Activated naive CD4-positive, alpha-beta T cell treated with anti-CD3 and anti-CD28 coated beads, Interleukin-2, amount 50 U/mL, for 24 hours (primary cell): ENCODE results near the gene MIS18A.
"Not testable (repeated sequence)": the region's sequence is repeated elsewhere in the genome, so short reads cannot be mapped to it uniquely, and the experiment has no call there.

ENCODE experiments used
- H3K27ac Mint-ChIP-seq: one replicate; pipeline ENCODE4 v1.8.0; 2021; ENCODE audit warnings: mild to moderate bottlenecking, mixed read lengths
- H3K27me3 Mint-ChIP-seq: one replicate; pipeline ENCODE4 v1.8.0; 2021; ENCODE audit warnings: mixed read lengths
- H3K36me3 Mint-ChIP-seq: one replicate; pipeline ENCODE4 v1.8.0; 2021; ENCODE audit warnings: mixed read lengths
- H3K4me1 Mint-ChIP-seq: one replicate; pipeline ENCODE4 v1.8.0; 2021; ENCODE audit warnings: mixed read lengths
- H3K4me3 Mint-ChIP-seq: one replicate; pipeline ENCODE4 v1.8.0; 2021; ENCODE audit warnings: mild to moderate bottlenecking, mixed read lengths
- H3K9me3 Mint-ChIP-seq: one replicate; pipeline ENCODE4 v1.8.0; 2021; ENCODE audit warnings: mixed read lengths

The MIS18A gene

GRCh38 chr21:32282992-32283391 lies 4.1 kb upstream of the MIS18A start:
- Mint-ChIP-seq H3K4me3 (no peak overlapping the region), H3K4me1 (peaks cover 22% of the 10 kb centered on the region), H3K9me3 (no peaks in the 10 kb centered on the region), H3K36me3 (peaks cover 6% of the 10 kb centered on the region), H3K27me3 (no peaks in the 10 kb centered on the region), H3K27ac (no peak overlapping the region)

DNA sequence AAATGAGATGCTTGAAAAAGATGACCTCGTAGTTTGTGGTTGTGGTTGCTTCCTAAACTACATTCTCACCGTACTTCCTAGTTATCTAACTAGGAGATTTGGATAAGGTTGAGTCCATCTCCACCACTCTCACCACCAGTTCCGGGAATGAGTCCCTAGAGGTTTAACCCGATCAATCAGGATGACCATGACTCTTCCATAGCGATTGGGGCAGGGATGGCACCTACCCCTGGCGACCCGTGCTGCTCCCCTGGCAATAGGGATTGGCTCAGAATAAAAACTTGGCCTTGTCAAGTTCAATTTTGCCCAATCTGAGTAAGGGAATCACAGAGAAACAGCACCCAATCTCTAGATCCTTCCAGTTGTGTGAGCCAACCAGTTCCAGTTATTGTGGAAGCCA lies 2.7 kb upstream of the MIS18A start:
- Mint-ChIP-seq H3K4me3 (no peak overlapping the region), H3K36me3 (peaks cover 6% of the 10 kb centered on the region), H3K27ac (no peak overlapping the region), H3K4me1 (peaks cover 26% of the 10 kb centered on the region), H3K27me3 (no peaks in the 10 kb centered on the region), H3K9me3 (no peaks in the 10 kb centered on the region)

DNA sequence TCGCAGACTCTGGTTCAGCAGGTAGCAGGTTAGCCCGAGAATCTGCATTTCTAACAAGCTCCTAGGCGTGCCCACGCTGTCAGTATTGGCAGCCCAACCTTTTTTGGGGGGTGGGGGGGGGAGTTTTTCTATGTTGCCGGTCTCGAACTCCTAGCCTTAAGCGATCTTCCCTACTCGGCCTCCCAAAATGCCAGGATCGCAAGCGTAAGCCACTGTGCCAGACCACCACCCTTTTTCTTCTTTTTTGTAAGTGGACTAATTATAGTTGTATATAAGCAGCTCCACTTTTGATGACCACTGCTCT lies 480 bp upstream of the MIS18A start:
- Mint-ChIP-seq H3K4me3 (peak overlapping the region; percentile 99), H3K9me3 (no peaks in the 10 kb centered on the region)

DNA sequence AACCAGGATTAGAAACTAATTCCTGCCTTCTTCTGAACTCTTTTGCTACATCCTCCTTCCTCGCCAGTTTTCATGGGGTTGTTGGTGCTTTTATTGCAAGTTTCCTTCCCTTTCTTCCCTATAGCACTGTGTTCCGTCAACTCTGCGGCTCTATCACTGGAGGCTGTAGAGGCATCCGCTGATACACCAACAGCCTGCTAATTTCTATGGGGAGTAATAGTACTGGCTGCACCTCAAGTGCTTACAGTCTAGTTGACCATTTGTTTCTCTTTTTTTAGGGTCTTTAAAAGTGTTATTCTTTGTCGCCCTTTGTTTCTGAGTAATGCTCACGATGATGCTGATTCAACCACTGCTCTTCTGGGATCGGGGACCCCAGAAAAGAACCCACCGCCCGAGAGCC lies 746 bp downstream of the MIS18A start:
- Mint-ChIP-seq H3K9me3 (no peaks in the 10 kb centered on the region), H3K4me1 (peaks cover 32% of the 10 kb centered on the region), H3K27me3 (no peaks in the 10 kb centered on the region), H3K36me3 (peaks cover 9% of the 10 kb centered on the region), H3K27ac (no peak overlapping the region), H3K4me3 (peak overlapping the region; percentile 99)

More for the DNA sequence above, 480 bp upstream of the MIS18A start:
- H3K4me1 Mint-ChIP-seq: peaks cover 32% of the 10 kb centered on the region
- peak overlapping the region; percentile 94 for H3K27ac Mint-ChIP-seq
- H3K36me3 Mint-ChIP-seq: peaks cover 9% of the 10 kb centered on the region
- no peaks in the 10 kb centered on the region for H3K27me3 Mint-ChIP-seq

DNA sequence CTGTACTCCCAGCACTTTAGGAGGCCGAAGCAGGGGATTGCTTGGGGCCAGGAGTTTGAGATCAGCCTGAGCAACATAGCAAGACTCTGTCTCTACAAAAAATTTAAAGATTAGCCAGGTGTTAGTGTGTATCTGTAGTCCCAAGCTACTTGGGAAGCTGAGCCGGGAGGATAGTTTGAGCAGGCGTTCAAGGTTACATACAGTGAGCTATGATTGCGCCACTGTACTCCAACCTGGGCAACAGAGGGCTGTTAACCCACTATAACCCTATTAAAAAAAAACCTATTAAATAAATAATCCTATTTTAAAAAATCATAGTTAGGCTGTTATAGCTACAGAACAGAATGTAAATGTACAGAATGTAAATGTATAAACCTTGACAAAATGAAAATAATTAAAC lies 2.2 kb downstream of the MIS18A start:
- H3K4me1 Mint-ChIP-seq: peaks cover 32% of the 10 kb centered on the region
- H3K36me3 Mint-ChIP-seq: peaks cover 10% of the 10 kb centered on the region
- no peaks in the 10 kb centered on the region for H3K27me3 Mint-ChIP-seq
- H3K4me3 Mint-ChIP-seq: peak overlapping the region; percentile 33
- no peaks in the 10 kb centered on the region for H3K9me3 Mint-ChIP-seq
- no peak overlapping the region for H3K27ac Mint-ChIP-seq

GRCh38 chr21:32270748-32271147 lies 8.1 kb downstream of the MIS18A start:
- Mint-ChIP-seq H3K36me3 (peaks cover 16% of the 10 kb centered on the region), H3K4me3 (no peak overlapping the region), H3K27ac (no peak overlapping the region)

DNA sequence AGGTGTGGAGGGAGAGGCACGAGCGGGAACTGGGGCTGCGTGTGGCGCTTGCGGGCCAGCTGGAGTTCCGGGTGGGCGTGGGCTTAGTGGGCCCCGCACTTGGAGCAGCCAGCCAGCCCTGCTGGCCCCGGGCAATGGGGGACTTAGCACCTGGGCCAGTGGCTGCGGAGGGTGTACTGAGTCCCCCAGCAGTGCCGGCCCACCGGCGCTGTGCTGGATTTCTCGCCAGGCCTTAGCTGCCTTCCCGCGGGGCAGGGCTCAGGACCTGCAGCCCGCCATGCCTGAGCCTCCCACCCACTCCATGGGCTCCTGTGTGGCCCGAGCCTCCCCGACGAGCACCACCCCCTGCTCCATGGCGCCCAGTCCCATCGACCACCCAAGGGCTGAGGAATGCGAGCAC lies 13.5 kb downstream of the MIS18A start:
- H3K4me1 Mint-ChIP-seq, H3K36me3 Mint-ChIP-seq, H3K4me3 Mint-ChIP-seq, H3K27me3 Mint-ChIP-seq, H3K27ac Mint-ChIP-seq, H3K9me3 Mint-ChIP-seq: not testable (repeated sequence)

More at GRCh38 chr21:32270748-32271147, 8.1 kb downstream of the MIS18A start:
- no peaks in the 10 kb centered on the region for H3K9me3 Mint-ChIP-seq
- peaks cover 3% of the 10 kb centered on the region for H3K4me1 Mint-ChIP-seq
- no peaks in the 10 kb centered on the region for H3K27me3 Mint-ChIP-seq

DNA sequence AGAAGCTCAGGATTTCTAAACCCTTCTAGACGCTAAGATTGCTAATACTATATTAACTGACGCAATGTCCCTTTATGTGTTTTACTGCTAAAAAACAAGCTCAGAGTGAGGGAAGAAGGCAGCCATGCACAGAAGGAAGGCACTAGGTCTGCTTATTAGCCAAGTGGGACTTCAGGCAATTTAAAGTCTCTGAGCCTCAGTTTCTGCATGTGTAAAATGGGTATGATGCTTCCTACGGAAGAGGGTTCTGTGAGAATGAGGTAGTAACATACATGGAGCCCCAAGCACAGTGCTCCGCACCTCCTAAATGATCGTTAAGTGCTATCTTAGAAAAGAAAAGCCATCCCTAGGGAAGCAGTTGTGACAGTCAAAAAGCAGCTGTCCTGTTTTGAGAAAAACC lies 16.9 kb downstream of the MIS18A start:
- Mint-ChIP-seq H3K27ac (no peak overlapping the region), H3K36me3 (peaks cover under 1% of the 10 kb centered on the region), H3K27me3 (peaks cover 1% of the 10 kb centered on the region), H3K4me3 (no peak overlapping the region), H3K9me3 (no peaks in the 10 kb centered on the region), H3K4me1 (no peaks in the 10 kb centered on the region)

DNA sequence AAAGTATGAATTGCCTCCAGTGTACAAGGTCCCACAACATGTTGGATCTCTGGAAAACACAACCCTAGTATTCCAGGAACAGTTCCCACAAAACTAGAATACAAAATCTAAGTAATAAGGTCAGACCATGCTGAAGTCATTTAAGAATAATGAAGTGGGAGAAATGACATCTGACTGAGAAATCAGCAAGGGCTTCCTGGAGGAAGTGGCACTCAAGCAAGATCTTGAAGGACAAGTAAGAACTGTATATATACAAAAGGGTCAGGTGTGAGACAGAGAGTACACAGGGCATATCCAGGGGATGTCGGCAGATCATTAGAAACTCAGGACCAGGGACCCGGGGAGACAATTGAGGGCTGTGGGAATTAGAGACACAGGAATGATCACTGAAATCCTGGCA lies 18.7 kb downstream of the MIS18A start:
- no peaks in the 10 kb centered on the region for H3K4me1 Mint-ChIP-seq
- H3K27ac Mint-ChIP-seq: no peak overlapping the region
- no peaks in the 10 kb centered on the region for H3K9me3 Mint-ChIP-seq
- no peaks in the 10 kb centered on the region for H3K36me3 Mint-ChIP-seq
- H3K4me3 Mint-ChIP-seq: no peak overlapping the region
- peaks cover 3% of the 10 kb centered on the region for H3K27me3 Mint-ChIP-seq

DNA sequence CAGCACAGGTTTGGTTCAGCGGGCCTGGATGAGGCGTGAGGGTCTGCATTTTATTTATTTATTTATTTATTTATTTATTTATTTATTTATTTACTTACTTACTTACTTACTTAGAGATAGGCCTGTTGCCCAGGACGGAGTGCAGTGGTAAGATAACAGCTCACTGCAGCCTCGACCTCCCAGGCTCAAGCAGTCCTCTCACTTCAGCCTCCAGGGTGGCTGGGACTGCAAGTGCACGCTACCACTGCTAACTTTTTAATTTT lies 20.1 kb downstream of the MIS18A start:
- not testable (repeated sequence) for H3K9me3 Mint-ChIP-seq, H3K4me1 Mint-ChIP-seq, H3K4me3 Mint-ChIP-seq, H3K27me3 Mint-ChIP-seq, H3K36me3 Mint-ChIP-seq, H3K27ac Mint-ChIP-seq

GRCh38 chr21:32257962-32258785 lies 20.7 kb downstream of the MIS18A start:
- no peaks in the 10 kb centered on the region for H3K9me3 Mint-ChIP-seq
- no peak overlapping the region for H3K27ac Mint-ChIP-seq
- peaks cover 3% of the 10 kb centered on the region for H3K27me3 Mint-ChIP-seq
- H3K4me1 Mint-ChIP-seq: no peaks in the 10 kb centered on the region
- H3K4me3 Mint-ChIP-seq: no peak overlapping the region
- no peaks in the 10 kb centered on the region for H3K36me3 Mint-ChIP-seq

GRCh38 chr21:32256873-32257620 lies 21.8 kb downstream of the MIS18A start:
- no peak overlapping the region for H3K4me3 Mint-ChIP-seq
- H3K9me3 Mint-ChIP-seq: no peaks in the 10 kb centered on the region
- H3K36me3 Mint-ChIP-seq: no peaks in the 10 kb centered on the region
- no peak overlapping the region for H3K27ac Mint-ChIP-seq
- peaks cover 3% of the 10 kb centered on the region for H3K27me3 Mint-ChIP-seq
- H3K4me1 Mint-ChIP-seq: no peaks in the 10 kb centered on the region

DNA sequence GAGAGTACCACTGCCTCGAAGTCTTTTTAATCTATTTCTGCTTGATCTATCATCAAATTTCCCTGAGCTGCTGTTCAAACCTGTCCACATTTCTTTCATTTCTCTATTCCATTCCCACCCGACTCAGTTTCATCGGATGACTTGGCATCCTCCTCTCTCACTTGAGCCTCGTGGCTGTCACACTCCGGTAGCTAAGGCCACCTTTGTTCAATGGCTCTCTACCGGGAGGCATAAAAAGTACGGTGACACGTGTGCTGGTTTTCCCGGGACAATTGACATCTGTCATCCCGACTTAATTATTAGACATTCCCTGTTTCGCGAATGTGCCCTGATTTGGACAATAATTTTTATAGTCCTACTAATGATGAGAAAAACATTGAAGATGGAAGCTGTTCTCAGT lies 22.6 kb downstream of the MIS18A start:
- H3K4me1 Mint-ChIP-seq: no peaks in the 10 kb centered on the region
- H3K36me3 Mint-ChIP-seq: no peaks in the 10 kb centered on the region
- H3K27me3 Mint-ChIP-seq: peaks cover 6% of the 10 kb centered on the region
- peaks cover 3% of the 10 kb centered on the region for H3K9me3 Mint-ChIP-seq
- H3K4me3 Mint-ChIP-seq: no peak overlapping the region
- H3K27ac Mint-ChIP-seq: no peak overlapping the region

- peaks cover 5% of the 10 kb centered on the region for H3K9me3 Mint-ChIP-seq
- H3K27ac Mint-ChIP-seq: no peak overlapping the region
- no peak overlapping the region for H3K4me3 Mint-ChIP-seq
- no peaks in the 10 kb centered on the region for H3K4me1 Mint-ChIP-seq
- H3K36me3 Mint-ChIP-seq: no peaks in the 10 kb centered on the region
- H3K27me3 Mint-ChIP-seq: peaks cover 13% of the 10 kb centered on the region
These were observed 25.6 kb downstream of the MIS18A start for GRCh38 chr21:32253215-32253641.

DNA sequence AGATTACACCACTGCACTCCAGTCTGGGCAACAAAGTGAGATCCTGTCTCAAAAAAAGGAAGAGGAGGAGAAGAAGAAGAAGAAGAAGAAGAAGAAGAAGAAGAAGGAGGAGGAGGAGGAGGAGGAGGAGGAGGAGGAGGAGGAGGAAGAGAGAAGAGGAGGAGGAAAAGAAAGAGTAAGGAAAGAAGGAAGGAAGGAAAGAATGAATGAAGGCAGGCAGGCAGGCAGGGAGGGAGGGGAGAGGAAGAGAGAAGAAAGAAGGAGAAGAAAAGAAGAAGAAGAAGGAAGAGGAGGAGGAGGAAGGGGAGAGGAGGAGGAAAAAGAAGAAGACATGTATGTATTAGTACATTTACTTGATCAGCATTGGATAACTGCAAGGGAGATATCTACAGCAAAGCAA lies 26.7 kb downstream of the MIS18A start:
- H3K36me3 Mint-ChIP-seq: no peaks in the 10 kb centered on the region
- no peak overlapping the region for H3K27ac Mint-ChIP-seq
- H3K4me3 Mint-ChIP-seq: no peak overlapping the region
- peaks cover 12% of the 10 kb centered on the region for H3K27me3 Mint-ChIP-seq
- H3K4me1 Mint-ChIP-seq: no peaks in the 10 kb centered on the region
- H3K9me3 Mint-ChIP-seq: peaks cover 5% of the 10 kb centered on the region

GRCh38 chr21:32249511-32250280 lies 29.2 kb downstream of the MIS18A start:
- H3K27me3 Mint-ChIP-seq: peaks cover 11% of the 10 kb centered on the region
- H3K27ac Mint-ChIP-seq: no peak overlapping the region
- H3K4me3 Mint-ChIP-seq: no peak overlapping the region
- H3K4me1 Mint-ChIP-seq: no peaks in the 10 kb centered on the region
- no peaks in the 10 kb centered on the region for H3K36me3 Mint-ChIP-seq
- H3K9me3 Mint-ChIP-seq: peaks cover 5% of the 10 kb centered on the region
